Activated CD4-positive, CD25-positive, alpha-beta regulatory T cell treated with anti-CD3 and anti-CD28 coated beads, Interleukin-2, amount 50 U/mL, for 24 hours (primary cell): Measurements from ENCODE around the gene KCNIP4.

Source experiments
- ATAC-seq, 2 donors: fragments of 150-1000 bp; cut with Tn5 transposase; one replicate each; pipeline ENCODE4 v1.10.0; 2021; ENCODE audit warnings: mild to moderate bottlenecking in 1 of 2, moderate library complexity in 1 of 2

KCNIP4 gene

GRCh38 chr4:21013501-21013900, 935.1 kb downstream of the KCNIP4 start:
- ATAC-seq, result no peak

GRCh38 chr4:21012851-21013331, 935.7 kb downstream of the KCNIP4 start:
- ATAC-seq, result no peak

GRCh38 chr4:21011106-21011505, 937.5 kb downstream of the KCNIP4 start:
- no peak for ATAC-seq

DNA sequence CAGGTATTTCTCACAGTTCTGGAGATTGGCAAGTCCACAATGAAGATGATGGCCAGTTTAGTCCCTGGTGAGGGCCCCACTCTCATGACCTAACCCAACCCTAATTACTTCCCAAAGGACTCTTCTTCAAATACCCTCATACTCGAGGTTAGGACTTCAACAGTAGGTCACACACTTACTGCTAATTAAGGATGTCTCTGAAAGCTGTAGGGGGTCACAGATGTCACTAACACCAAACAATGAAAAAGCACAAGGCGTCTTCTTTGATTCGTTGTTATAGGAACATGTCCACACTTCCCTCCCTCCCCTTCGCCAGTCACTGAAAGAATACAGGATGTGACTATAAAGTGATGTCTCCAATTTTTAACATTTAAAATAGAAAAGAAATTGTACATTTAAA, 938.6 kb downstream of the KCNIP4 start:
- no peak for ATAC-seq

- ATAC-seq, result no peak
These were observed 942.9 kb downstream of the KCNIP4 start for GRCh38 chr4:21005647-21006046.

DNA sequence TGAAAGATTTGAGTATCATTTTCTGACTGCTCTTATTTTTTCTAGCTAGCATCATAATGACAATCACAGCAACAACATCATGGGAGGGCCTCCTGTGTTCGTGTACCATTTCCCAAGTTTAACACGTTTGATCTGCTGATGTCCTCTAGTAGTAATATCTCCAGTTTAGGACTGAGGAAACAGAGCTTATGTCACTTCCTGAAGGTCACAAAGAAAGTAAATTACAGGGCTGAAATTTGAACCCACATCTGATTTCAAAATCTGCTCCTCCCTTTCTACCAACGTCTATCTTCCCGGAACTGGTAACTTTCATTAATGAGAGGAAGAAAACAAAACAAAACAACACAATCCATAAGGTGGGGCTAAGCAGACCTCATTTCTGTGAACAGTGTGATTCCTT, 945.6 kb downstream of the KCNIP4 start:
- no peak for ATAC-seq

DNA sequence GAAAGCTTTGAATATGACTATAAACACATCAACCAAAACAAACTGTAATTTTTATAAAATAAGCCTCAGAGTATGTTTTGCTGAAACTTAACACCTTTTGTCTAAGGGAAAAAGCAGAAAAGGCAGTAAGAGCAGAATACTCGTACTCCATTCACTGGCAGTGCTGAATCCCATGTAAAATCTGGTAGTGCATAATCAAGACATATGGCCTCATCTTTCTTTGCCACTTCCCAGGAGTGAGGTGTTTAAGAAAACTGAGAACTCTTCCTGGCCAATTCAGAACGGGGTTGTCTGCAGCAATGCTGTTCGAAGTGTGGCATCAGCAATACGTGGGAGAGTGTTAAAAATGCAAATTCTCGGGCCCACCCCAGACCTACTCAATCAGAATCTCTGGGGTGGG, 946.3 kb downstream of the KCNIP4 start:
- no peak for ATAC-seq

DNA sequence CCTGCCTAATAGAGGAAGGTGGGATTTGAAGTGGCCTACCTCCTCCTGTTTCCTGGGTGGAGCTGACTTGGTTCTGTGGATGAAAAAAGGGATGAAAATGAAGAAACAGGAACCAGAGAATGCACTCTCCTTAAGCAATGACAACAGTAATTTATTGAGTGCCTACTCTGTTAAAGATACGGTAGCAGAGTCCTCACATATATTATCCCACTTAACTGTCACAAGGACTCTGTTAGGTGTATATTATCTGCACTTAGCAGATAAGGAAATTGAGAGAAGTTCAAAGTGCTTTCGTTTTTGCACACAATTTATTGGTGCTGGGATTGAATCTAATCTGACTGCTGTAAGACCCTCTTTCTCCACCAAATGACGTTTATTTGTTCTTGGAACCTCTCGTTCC, 947.1 kb downstream of the KCNIP4 start:
- no peak for ATAC-seq

DNA sequence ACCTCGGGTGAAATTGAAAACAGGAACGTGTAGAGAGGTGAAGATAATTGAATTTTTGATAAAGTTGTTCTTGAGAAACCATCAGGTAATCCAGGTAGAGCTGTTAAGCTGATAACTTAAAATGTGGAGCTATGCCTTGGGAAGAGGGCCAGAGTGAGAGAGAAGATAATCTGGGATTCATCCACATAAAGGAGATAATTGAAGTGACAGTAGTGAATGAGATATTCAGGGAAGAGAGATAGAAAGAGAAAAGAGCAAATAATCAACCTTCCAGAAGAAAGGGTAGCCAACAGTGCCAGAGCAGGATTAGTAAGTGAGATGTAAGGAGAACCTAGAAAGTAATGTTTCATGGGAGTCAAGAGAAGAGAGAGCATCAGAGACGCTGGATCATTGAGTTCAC, 950.7 kb downstream of the KCNIP4 start:
- no peak for ATAC-seq

- no peak for ATAC-seq
These were observed 953.0 kb downstream of the KCNIP4 start for GRCh38 chr4:20995610-20996009.

DNA sequence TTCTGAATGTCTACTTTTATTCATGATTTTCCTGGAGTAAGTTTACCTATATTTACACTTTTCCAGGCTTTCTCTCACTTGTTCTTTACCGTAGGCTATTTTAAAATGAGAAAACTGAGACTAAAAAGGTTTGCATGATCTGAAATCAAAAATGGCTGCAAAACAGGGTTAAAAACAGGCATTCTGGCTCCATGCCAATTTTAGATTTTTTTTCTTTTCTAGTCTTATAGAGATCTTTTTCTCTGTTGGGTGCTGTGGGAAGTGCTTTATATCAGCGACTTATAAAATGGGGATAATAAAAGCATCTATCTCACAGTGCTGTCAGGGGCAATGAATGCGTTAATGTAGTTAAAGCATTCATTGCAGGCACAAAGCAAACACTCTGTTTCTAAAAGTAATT, 953.6 kb downstream of the KCNIP4 start:
- ATAC-seq, result no peak

DNA sequence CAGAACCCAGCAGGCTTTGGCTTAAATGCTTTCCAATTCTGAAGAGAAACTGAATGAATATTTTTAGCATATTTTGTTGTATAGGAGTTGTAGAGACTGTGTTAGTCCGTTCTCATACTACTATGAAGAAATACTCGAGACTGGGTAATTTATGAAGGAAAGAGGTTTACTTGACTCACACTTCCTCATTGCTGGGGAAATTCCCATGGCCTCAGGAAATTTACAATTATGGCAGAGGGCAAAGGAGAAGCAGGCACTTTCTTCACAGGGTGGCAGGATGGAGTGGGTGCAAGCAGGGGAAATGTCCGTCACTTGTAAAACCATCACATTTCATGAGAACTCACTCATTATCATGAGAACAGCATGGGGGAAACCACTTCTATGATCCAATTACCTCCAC, 956.6 kb downstream of the KCNIP4 start:
- no peak for ATAC-seq

- ATAC-seq, result no peak
These were observed 961.4 kb downstream of the KCNIP4 start for GRCh38 chr4:20987191-20987590.

DNA sequence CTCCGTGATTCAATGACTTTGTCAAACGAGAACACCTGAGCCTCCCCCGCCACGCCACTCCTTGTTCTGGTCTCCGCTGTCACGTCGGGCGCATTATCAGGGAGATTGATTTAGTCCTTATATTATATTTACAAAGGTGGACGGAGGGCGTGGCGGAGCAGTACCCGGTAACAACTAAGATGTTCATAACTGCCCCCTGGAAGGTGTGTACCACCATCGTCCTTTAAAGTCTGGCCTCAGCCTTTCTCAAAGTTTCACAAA, 964.1 kb downstream of the KCNIP4 start:
- no peak for ATAC-seq

DNA sequence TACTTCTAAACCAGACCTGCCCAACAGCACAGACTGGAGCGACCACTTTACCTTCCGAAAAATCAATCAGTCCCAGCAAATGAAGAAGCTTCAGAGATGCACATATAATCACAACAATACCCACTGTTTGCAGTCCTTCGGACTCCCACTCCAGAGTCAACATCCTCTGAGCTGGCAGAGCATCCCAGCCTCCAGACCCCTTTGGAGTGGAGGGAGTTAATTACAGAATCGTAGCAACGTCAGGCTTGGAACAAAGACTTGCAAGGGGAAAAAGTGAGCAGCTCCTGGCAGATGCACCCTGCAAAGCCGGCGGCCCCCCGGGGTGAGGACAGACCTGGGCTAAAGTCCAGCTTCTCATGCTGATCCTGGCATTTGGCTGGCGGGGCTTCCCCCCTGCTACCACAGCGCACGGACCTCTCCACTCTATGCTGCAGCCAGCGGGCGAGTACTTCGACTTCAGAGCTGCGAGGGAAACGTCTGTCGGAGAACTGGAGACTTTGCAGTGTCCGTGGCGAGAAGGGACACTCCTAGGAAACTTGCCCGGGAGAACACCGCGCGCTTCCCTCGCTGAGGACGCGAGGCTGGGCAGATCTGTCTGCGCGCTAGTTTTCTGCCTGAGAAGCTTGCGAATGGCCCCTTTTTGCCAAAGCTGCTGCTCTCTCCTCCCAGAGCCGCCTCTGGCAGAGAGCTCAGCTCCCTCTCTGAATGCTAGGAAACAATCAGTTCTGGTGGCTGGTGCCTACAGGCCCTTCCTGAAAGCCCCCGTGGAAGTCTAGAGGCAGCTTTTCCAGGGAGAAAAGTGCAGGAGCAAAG, 964.6 kb downstream of the KCNIP4 start:
- ATAC-seq, result no peak

GRCh38 chr4:20982544-20982943, 966.0 kb downstream of the KCNIP4 start:
- ATAC-seq, result no peak

DNA sequence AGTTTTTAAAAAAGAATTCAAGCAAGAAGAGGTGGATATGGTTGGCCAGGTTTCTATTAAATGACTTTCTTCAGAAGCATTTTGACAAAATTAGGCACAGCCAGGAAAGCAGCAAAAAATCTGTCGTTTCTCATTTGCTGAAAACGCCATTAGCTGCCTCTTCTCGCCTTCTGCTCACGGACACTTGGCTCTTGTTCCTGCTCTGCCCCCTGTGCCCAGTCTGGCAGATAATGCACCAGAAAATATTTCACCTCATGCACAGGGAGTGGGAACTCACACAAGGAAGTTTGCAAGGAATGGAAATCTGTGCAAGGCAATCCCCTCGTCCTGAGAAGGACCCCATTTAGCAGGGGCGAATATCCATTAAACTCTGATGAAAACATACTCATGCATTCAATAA, 988.3 kb downstream of the KCNIP4 start:
- no peak for ATAC-seq

DNA sequence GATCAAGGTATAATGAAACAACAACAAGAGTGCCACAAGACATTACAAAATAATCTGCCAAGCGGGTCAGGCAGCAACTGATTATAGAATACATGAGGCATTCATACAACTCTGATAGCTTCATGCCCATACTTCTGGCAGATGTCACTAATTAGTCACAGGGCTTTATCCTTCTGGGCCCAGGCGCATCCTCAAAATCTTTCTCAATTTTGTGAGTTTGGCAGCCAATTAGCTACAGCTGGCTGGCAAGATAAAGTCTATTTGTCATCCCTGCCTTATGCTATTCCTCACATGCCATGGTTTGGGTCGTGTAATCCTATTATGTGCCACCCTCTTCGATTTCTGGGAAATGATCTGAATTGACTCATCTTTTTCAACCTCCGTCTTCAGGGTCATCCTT, 994.0 kb downstream of the KCNIP4 start:
- ATAC-seq, result no peak

DNA sequence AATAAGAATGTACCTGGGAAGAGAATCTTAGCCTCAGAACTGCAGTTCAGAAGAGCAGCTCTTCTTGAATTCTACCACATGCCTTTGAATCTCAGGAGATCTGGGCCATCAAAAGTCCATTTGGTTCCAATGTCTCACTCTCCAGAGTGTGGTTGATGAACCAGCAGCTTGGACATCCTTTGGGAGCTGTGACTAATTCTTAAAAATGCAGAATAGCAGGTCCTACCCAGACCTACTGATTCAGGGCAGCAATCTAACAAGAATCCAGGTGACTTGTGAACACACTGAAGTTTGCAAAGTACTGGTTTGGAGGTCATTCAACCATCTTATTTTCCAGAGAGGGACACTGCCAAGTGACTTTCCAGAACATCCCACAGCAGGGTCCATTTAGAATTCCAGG, 1003.6 kb downstream of the KCNIP4 start:
- ATAC-seq, result no peak

- no peak for ATAC-seq
These were observed 1004.1 kb downstream of the KCNIP4 start for GRCh38 chr4:20944451-20944850.

- no peak for ATAC-seq
These were observed 1010.4 kb downstream of the KCNIP4 start for GRCh38 chr4:20938204-20938603.

GRCh38 chr4:20926529-20926928, 1022.0 kb downstream of the KCNIP4 start:
- no peak for ATAC-seq

DNA sequence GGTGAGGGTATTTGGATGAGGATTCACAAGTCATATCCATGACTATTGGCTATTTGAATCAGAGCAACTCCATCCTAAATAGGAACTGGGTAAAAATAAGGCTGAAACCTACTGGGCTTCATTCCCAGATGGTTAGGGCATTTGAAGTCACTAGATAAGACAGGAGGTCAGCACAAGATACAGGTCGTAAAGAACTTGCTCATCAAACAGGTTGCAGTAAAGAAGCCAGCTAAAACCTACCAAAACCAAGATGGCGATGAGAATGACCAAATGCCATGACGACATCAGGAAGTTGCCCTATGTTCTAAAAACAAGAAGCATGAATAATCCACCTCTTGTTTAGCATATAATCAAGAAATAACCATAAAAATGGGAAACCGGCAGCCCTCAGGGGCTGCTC, 1023.4 kb downstream of the KCNIP4 start:
- ATAC-seq, result no peak

GRCh38 chr4:20922962-20923361, 1025.6 kb downstream of the KCNIP4 start:
- ATAC-seq, result no peak

GRCh38 chr4:20916106-20916505, 1032.5 kb downstream of the KCNIP4 start:
- no peak for ATAC-seq
